HG02970 (cell line): ENCODE data around the gene TRMT61B.

Experiments
- ATAC-seq: cut with Tn5 transposase; IDR thresholded peaks from one replicate; pipeline ENCODE4 v1.9.1; 2021; ENCODE audit warnings: mild to moderate bottlenecking, moderate library complexity, moderate number of reproducible peaks; ENCODE audit not compliant: unreplicated experiment, low FRiP score

TRMT61B gene

DNA sequence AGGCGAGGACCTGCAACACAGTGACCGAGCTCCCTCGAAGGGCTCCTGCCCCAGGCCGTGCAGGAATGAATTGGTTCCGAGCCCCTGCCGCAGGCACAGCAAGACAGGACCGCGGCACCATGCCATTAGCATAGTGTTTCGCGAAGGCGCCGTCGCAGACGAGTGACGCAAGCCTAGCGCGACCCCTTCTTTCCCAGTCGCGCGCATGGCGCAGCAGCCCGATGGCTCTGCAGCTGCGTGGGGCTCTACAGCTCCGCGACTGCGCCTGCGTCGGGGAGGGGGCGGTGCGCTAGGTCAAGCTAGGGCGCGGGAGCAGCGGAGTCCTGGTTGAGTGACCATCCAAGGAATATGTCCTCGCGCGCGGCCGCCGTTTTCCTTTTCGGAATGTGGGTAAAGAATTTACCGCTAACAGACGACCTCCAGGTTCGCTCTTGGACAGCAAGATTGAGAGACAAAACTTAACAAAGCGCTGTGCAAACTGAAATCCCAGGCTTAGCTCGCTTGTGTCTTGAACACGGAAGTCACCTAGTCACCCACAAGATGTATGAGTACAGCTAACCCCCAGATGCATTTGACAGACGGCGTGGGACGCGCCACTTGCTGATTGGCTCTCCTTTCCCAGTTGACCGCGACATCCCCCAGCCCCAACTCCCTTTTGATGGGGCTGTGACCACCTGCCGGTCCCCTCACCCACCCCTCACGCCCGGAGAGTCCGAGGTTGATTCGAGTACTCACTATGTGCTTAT, at the start of gene TRMT61B:
Gene TRMT61B (minus strand): TSS at position 164 of the 746 bp plus-strand sequence. CDS start 32 bp downstream, at position 132.
- peak; percentile 98 for ATAC-seq

DNA sequence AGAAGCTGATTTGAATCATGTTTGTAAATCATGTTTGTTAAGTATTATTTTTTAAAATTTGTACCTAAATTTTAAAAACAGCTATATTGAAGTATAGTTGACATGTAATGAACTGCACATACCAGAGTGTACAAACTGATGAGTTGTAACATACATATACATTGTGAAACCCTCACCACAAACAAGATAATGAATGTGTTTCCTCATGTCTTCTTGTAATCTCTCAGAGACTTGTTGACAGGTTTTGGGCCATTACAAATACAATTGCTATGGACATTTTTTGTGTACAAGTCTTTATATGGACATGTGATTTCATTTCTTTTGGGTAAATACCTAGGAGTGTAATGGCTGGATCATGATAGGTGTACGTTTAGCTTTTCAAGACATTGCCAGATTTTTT, 45.8 kb upstream of the TRMT61B start:
- no peak for ATAC-seq

DNA sequence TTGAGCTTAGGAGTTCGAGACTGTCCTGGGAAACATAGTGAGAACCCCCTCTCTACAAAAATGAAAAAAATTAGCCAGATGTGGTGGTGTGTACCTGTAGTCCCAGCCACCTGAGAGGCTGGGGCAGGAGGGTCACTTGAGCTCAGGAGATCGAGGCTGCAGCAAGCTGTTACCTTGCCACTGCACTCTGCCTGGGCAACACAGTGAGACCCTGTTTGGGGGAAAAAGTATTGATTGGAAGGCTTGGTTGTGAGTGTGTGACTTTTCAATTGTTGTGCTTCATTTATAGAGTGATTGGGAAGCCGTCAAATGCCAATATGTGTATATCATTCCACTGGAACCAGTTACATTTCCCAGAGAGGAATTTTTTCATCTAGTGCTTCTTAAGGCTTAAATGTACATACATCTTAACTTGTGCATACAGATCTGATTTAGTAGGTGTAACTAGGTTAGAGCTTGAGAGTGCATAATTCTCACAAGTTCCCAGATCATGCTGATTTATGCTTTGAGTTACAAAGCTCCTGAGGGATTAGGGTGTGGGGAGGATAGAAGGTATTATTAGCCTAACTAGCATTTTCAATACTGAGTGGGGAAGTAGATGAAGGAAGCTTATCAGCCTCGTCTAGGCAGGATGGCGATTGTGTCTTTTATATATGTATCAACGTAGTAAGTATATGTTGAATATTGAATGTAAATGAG, 39.7 kb upstream of the TRMT61B start:
- ATAC-seq, result no peak

DNA sequence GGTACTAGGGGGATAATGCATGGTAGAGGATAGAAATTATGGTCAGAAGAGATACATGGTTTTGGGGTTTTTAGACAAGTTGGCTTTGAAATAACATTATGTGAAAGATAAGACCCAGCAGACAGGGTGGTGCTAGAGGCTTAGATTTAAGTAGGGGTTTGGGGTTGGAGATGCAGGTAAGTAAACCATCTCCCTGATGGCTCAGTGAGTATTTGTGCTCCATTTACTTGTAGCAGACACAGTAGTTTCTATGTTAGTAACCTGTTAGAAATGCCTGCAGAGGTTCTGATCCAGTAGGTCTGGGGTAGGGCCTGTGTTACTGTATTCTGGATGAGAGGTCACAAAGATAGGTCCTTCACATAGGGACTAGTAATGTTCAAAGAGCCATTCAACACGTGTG, 38.1 kb upstream of the TRMT61B start:
- ATAC-seq, result no peak

DNA sequence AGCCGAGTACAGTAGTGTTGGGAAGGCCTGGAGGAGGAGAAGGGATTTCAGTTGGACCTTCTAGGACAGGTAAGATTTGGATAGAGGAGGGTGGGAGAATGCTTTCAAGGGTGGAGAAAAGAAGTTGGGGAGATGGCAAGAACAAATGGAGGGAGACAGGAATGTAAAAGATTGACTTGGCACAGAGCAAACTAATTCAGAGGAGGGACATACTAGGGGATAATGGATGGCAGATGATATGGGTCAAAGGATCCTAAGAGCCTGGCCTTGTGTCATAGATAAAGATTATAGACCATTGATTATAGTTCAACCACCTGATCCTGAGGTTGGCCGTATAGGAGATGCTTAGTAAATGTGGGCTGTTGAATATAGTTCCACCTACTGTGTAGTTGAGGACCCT, 36.7 kb upstream of the TRMT61B start:
- ATAC-seq, result no peak

DNA sequence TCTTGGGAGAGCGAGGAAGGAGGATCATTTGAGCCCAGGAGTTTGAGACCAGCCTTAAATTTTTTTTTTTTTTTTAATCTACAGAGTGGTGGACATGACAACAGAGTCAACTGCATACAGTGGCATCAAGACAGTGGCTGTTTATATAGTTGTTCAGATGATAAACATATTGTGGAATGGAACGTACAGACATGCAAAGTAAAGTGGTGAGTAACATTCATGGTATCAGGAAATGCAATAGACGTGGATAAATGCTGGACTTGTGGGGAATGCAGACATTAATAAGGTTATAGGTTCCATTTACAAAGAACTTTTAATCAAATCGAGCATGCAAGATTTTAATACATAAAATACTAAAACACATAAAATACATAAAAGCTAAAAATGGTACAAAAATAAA, 36.3 kb upstream of the TRMT61B start:
- no peak for ATAC-seq

DNA sequence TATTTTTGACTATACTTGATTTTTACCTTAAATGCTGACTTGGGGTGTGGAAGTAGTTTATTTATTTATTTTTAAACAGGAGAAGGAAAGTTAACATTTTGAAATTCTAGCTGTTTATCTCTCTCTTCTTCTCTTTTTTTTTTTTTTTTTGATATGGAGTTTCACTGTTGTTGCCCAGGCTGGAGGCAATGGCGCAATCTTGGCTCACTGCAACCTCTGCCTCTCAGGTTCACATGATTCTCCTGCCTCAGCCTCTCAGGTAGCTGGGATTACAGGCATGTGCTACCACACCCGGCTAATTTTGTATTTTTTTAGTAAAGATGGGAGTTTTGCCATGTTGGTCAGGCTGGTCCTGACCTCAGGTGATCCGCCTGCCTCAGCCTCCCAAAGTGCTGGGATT, 35.4 kb upstream of the TRMT61B start:
- no peak for ATAC-seq

DNA sequence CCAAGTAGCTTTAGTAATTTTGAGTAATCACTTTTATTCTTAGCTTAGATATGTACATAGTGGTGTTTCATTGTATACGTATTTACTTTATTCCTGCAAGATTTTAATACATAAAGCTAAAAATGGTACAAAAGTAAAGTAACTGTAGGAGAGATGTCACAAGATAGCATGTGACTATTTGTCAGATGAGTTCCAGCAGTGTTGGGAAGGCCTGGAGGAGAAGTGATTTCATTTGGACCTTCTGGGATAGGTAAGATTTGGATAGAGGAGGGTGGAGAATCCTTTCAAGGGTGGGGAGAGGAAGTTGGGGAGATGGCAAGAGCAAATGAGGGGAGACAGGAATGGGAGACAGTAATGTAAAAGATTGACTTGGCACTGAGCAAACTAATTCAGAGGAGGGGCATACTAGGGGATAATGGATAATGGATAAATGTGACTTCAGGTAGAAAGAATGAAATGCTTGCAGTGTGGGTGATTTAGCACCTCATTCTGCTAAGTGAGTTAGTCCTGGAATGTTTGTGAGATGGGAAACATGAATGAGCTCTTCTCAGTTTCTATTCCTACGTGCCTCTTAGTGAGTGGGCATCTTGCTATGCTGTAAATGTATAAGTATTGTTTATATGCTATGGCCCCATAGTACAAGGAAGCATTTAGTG, 34.8 kb upstream of the TRMT61B start:
- no peak for ATAC-seq

DNA sequence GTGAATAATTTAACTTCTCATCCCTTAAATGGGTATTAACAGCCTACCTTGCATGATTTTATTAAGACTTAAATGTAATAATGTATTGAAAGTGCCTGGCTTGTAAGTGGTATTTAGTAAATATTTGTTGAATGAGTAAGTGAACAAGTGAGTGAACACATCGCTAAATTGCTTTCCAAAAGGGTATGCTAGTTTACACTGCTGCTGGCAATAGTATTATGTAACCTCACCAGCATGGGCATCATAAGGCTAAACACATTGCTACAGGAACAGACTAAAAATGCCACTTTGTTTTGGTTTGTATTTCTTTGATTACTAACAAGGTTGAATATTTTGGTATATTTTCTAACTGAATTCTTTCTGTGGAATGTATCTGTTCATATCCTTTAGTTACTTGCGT, 34.2 kb upstream of the TRMT61B start:
- ATAC-seq, result no peak

DNA sequence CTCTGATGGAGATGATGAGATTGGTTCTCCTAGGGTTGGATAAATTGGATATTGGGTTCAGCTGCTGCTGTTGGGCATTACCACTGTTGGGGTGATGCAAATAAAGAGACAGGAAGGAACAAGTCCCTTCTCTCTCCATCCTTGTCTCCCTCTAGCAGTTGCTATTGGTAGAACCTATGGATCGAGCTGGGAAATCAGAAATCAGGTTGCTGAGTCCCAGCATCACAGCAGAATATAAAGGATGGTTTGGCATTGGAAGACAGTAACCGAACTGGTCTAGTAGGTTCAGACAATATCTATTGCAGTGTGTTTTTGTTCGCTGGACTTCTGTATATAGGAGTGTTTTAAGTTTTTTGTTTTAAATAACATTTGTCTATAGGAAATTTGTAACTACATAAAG, 32.5 kb upstream of the TRMT61B start:
- ATAC-seq, result no peak

DNA sequence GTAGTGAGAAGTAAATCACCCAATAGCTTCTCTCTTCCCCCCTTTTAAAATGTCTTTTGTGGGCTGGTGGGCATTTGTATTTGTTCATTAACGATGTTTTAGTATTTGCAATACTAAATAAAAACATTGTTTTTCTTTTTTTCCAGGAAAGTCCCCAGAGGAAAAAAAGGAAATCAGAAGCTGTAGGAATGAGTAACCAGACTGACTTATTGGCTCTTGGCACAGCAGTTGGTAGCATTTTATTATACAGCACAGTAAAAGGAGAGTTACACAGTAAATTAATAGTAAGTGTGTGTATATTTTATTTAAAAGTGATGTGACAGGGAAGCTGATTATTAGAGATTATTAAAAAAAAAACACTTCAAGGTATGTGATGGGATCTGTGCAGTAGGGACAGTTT, 31.7 kb upstream of the TRMT61B start:
- ATAC-seq, result no peak

DNA sequence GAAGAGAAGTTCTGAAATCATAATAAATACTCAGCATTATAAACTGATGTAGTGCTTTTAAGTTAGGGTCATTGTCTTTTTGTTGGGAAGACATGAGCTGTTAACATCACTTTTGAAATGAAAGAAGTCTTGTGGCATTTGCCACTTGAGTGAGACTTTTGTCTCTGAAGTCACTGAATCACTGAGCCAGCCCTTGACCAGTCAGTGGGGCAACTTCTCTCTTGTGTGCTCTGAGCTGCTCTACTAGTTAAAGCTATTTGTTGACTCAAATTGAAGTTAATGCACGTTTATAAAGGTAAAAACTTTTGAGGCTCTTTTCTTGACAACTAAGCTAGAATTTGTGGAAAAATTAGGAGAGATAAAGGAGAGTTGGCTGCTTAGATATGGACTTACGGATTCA, 31.1 kb upstream of the TRMT61B start:
- ATAC-seq, result no peak

DNA sequence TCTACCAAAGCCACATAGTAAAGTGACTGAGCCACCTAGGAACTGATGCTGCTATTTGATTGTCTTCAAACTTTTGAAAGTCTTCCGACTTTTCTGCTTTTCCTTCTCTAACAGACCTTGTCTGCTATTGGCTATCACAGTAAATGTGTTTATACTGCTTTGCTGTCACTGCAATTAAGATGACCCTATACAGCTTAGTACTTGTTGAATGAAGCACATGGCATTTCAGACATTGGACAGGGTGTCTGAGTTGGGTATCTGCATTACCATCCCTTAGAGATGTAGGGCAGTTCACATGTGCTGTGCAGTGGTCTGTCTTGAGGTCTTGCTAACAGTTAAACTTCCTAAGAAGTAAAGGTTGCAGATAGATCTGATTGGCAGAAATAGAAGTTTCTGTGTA, 27.9 kb upstream of the TRMT61B start:
- ATAC-seq, result no peak

DNA sequence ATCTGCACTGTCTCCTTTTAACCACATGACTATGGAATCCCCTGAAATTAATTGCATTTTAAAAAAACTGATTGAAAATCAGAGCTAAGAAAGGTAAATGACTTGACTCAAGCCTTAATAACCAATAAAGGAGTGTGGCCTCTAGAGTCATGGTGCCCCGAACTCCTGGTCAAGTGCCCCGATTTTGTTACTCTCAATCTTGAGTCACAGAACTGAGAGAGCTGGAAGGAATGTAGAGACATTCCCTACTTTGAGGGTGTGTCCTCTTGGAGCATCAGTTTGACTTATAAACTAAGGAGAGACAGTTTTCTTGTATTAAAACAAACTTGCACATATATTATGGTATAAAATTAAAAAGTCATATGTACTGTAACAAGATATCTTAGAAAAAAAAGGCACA, 26.8 kb upstream of the TRMT61B start:
- ATAC-seq, result no peak

DNA sequence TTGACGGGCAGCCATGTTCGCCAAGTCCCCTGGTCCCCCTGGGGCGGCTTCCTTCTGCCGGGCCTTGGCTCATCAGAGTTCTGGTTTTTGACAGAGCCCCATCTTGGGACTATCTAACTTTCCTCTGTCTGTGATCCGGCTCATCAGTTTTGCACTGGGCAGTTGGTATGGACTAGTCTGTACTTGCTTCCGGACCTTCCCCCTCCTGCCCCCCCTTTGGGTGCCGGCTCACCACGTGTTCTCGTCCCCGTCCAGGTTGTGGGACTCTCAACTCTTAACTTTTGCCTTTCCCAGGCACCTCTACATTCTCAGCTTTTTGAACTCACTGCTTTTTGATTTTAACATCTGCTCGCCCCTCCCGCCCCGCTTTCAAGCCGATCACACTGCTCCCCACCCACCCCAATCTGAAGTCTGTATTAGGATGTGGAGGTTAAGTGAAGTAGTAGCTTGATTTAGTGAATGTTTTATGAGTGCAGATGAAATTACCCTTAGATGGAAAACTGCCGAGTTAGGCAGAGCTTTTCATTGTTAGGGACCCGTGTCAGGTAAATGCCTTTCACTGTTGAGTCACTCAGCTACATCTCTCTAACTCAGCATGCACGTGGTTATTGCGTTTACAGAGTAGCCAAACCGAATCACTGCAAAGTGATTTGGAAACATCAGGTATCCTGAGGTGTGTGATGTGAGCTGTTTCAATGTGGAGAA, 25.2 kb upstream of the TRMT61B start:
- ATAC-seq, result peak; percentile 13

DNA sequence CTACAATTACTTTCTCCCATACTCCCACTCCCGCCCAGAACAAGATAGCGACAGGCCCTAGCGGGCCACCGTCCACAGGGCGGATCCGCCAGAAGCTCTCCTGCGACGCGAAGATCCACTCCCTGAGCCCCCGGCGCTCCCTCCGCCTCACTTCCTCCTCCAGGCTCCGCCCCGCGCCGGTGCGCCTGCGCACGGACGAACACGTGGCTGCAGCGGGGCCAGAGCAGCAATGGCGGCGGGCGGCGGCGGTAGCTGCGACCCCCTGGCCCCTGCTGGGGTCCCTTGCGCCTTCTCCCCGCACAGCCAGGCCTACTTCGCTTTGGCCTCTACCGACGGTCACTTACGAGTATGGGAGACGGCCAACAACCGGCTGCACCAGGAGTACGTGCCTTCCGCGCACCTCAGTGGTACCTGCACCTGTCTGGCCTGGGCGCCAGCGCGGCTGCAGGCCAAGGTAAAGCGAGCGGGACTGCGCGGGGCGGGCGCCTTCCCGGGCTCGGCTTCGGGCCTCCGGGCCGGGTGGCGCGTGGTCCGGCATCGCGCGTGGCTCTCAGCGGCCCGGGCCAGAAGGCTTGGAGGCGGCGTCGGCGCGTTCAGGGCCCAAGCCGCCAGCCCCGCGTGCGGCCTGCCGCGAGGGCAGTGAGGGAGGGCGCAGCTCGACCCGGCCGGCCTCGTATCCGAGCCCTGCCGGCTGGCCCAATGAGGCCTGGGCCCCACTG, 24.5 kb upstream of the TRMT61B start, which contains the start of gene WDR43:
Gene WDR43 (plus strand): TSS at position 198 of the 719 bp plus-strand sequence. CDS start 32 bp downstream, at position 230.
- ATAC-seq, result peak; percentile 87

DNA sequence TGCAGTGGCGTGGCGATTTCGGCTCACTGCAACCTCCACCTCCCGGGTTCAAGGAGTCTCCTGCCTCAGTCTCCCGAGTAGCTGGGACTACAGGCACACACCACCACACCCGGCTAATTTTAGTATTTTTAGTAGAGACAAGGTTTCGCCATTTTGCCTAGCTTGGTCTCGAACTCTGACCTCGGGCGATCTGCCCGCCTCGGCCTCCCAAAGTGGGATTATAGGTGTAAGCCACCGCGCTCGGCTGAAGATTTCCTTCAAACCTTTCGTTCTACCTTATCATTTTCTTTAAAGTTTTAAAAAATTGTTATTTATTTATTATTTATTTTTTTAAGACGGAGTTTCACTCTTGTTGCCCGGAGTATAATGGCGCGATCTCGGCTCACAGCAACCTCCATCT, 23.4 kb upstream of the TRMT61B start:
- ATAC-seq, result no peak

DNA sequence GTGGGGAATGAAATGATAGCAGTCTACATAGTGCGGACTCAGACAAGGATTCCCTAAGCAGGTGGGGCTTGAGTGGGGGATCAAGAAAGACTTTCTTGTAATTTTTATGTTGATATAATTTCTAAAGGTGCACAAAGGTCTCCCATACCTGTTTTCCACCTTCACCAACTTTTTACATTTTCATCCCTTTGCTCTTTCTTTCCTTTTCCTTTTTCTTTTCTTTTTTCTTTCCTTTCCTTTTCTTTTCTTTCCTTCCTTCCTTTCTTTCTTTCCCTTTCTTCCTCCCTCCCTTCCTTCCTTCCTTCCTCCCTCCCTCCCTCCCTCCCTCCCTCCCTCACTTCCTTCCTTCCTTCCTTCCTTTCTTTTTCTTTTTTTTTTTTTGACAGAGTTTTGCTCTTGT, 10.1 kb upstream of the TRMT61B start:
- no peak for ATAC-seq

DNA sequence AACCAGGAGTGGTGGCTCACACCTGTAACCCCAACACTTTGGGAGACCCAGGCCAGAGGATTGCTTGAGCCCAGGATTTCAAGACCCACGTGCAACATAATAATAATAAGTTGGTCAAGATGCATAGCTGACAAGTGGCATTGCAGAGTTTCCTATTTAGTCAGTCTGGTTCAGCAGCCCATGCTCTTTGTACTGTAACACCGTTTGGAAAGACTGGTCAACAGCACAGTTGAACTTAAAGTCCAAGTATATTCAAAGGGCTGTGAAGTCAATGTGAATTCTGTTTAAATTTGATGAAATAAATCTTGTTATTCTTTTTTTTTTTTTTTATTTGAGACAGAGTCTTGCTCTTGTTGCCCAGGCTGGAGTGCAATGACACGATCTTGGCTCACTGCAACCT, 1.5 kb upstream of the TRMT61B start:
- no peak for ATAC-seq

DNA sequence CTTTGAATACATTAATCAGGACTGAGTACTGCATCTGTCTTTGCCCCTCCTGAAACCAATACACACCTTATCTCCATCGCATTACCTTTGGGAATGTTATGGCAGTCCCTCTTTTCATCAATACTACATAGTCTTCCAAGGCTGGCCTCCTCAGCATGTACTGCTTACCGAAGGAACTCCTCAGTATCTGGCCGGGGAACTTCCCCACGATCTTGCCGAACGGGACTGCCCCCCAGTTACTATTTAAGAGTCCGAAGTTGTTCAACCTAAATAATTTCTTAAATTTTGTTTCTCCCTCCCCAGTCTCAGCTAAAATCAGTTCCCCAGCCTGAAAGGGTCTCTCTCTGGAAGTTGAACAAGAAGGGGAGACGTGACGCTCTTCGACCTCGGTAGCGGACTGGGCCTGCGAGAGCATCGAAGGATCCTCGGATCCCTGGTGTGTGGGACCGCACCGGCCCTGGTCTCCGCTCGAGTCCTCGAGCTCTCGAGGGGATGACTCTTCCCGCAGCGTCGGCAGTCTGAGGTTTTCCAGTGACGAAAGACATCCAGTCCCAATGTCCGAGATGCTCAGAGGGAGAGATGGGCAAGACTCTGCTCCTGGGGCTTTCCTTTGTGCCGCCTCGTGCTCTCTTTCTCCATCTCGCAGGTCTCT, 489 bp downstream of the TRMT61B start:
- peak; percentile 15 for ATAC-seq
